IMR-90 (cell line): ENCODE results near the gene DCAF5. TPM values are rescaled to one million over a fixed set of nuclear protein-coding genes. Genes with fewer than 3 reads are reported as not detected.

Source experiments
- ATAC-seq: fragments of 200-7000 bp; cut with Tn5 transposase; 2 replicates; pipeline ENCODE4 v1.9.1; 2020; ENCODE audit warnings: low read depth, mild to moderate bottlenecking, moderate library complexity
- BruUV-seq: library from RNA; stranded (reverse); fragments of 400-500 nt; replicated peaks from 2 replicates; lab custom pipeline; 2021; lab: Mats Ljungman, UMichigan
- CTCF ChIA-PET: fragments of 300-600 bp; formaldehyde crosslinking; extraction: SDS; loops from one replicate; lab custom pipeline; 2021; ENCODE audit warnings: antibody characterized with exemption; lab: Yijun Ruan, JAX
- POLR2A ChIA-PET: fragments of 300-600 bp; sonication (Branson Sonifier 250); formaldehyde crosslinking; loops from one replicate; lab custom pipeline; 2022; ENCODE audit warnings: antibody characterized with exemption; ENCODE audit not compliant: unreplicated experiment; lab: Charles Lee
- DNase-seq: peaks from one replicate; pipeline ENCODE4 v3.0.0; 2013
- H2AFZ ChIP-seq: replicated peaks from 2 replicates; pipeline ENCODE3; 2013; ENCODE audit warnings: low read length, mild to moderate bottlenecking; ENCODE audit not compliant: poor library complexity
- H2AK5ac ChIP-seq: 2 replicates; pipeline ENCODE4 v1.6.1; 2013; ENCODE audit warnings: low read depth, low read length, inconsistent platforms
- H2AK9ac ChIP-seq: replicated peaks from 2 replicates; pipeline ENCODE3; 2013; ENCODE audit warnings: mild to moderate bottlenecking, low read depth, low read length, moderate library complexity; ENCODE audit not compliant: poor library complexity
- H2BK120ac ChIP-seq: 2 replicates; pipeline ENCODE4 v1.6.1; 2013; ENCODE audit warnings: low read depth, low read length, inconsistent platforms
- H2BK15ac ChIP-seq: 3 replicates; pipeline ENCODE4 v1.6.1; 2013; ENCODE audit warnings: low read depth, low read length, inconsistent platforms
- H2BK20ac ChIP-seq: 2 replicates; pipeline ENCODE4 v1.6.1; 2013; ENCODE audit warnings: low read depth, mild to moderate bottlenecking, inconsistent platforms, low read length, moderate library complexity
- H2BK5ac ChIP-seq: 2 replicates; pipeline ENCODE4 v1.6.1; 2013; ENCODE audit warnings: mild to moderate bottlenecking, low read depth, low read length, inconsistent platforms; ENCODE audit not compliant: poor library complexity, severe bottlenecking
- H3K14ac ChIP-seq: replicated peaks from 2 replicates; pipeline ENCODE4 v1.6.1; 2013; ENCODE audit warnings: low read depth, low read length, inconsistent platforms
- H3K18ac ChIP-seq: 2 replicates; pipeline ENCODE4 v1.6.1; 2013; ENCODE audit warnings: low read depth, low read length, control low read depth
- H3K23ac ChIP-seq: 2 replicates; pipeline ENCODE4 v1.6.1; 2013; ENCODE audit warnings: low read depth, low read length, inconsistent platforms
- H3K27ac ChIP-seq: 2 replicates; pipeline ENCODE4 v1.5.1; 2013; ENCODE audit warnings: mild to moderate bottlenecking, control low read depth, low read length; ENCODE audit not compliant: insufficient read depth
- H3K27me3 ChIP-seq: 2 replicates; pipeline ENCODE4 v1.6.1; 2013; ENCODE audit warnings: low read length; ENCODE audit not compliant: control insufficient read depth, insufficient read depth
- H3K36me3 ChIP-seq: 2 replicates; pipeline ENCODE4 v1.6.1; 2013; ENCODE audit warnings: low read length, mixed read lengths; ENCODE audit not compliant: control insufficient read depth, insufficient read depth
- H3K4ac ChIP-seq: 2 replicates; pipeline ENCODE4 v1.6.1; 2013; ENCODE audit warnings: low read depth, low read length, inconsistent platforms
- H3K4me1 ChIP-seq: 2 replicates; pipeline ENCODE4 v1.6.1; 2013; ENCODE audit warnings: low read length, mixed read lengths; ENCODE audit not compliant: control insufficient read depth, insufficient read depth
- H3K4me2 ChIP-seq: 2 replicates; pipeline ENCODE4 v1.6.1; 2013; ENCODE audit warnings: low read depth, mild to moderate bottlenecking, control low read depth, low read length, moderate library complexity
- H3K4me3 ChIP-seq: 2 replicates; pipeline ENCODE4 v1.5.1; 2013; ENCODE audit warnings: low read depth, mild to moderate bottlenecking, control low read depth, low read length, moderate library complexity; ENCODE audit not compliant: insufficient read depth
- H3K56ac ChIP-seq: 2 replicates; pipeline ENCODE4 v1.6.1; 2013; ENCODE audit warnings: low read length, inconsistent platforms; ENCODE audit not compliant: insufficient read depth; ENCODE audit errors: extremely low read depth
- H3K79me1 ChIP-seq, 2 experiments: 2 replicates each; pipeline ENCODE4 v1.6.1; 2013; ENCODE audit warnings: low read length in 2 of 2, inconsistent platforms in 1 of 2, low read depth in 1 of 2
- H3K9ac ChIP-seq: 2 replicates; pipeline ENCODE4 v1.6.1; 2013; ENCODE audit warnings: low read depth, low read length, control low read depth
- H3K9me1 ChIP-seq: 2 replicates; pipeline ENCODE4 v1.6.1; 2013; ENCODE audit warnings: low read length, inconsistent platforms; ENCODE audit not compliant: insufficient read depth
- H3K9me3 ChIP-seq: 2 replicates; pipeline ENCODE4 v1.6.1; 2013; ENCODE audit warnings: low read length; ENCODE audit not compliant: control insufficient read depth, insufficient read depth
- H4K20me1 ChIP-seq: 2 replicates; pipeline ENCODE4 v1.6.1; 2013; ENCODE audit warnings: low read length, inconsistent platforms; ENCODE audit not compliant: insufficient read depth
- H4K5ac ChIP-seq: 2 replicates; pipeline ENCODE4 v1.6.1; 2013; ENCODE audit warnings: mild to moderate bottlenecking, low read depth, low read length, control low read depth
- H4K8ac ChIP-seq, 2 experiments: 2 replicates each; pipeline ENCODE4 v1.6.1; 2013; ENCODE audit warnings: low read depth in 2 of 2, low read length in 2 of 2, control low read depth in 1 of 2, inconsistent platforms in 1 of 2
- H4K91ac ChIP-seq: 2 replicates; pipeline ENCODE4 v1.6.1; 2013; ENCODE audit warnings: low read depth, low read length, inconsistent platforms; ENCODE audit not compliant: insufficient read depth
- BHLHE40 ChIP-seq: fragments of 150-350 bp; IDR thresholded peaks from 2 replicates; pipeline ENCODE4 v1.6.1; 2016; ENCODE audit warnings: mild to moderate bottlenecking, low read depth, low read length
- CEBPB ChIP-seq: IDR thresholded peaks from 2 replicates; pipeline ENCODE4 v1.6.1; 2012; ENCODE audit warnings: low read depth, low read length, improper control_type of control experiment
- CHD1 ChIP-seq: IDR thresholded peaks from 2 replicates; pipeline ENCODE4 v1.6.1; 2012; ENCODE audit warnings: low read depth, low read length, improper control_type of control experiment
- CTCF ChIP-seq: conservative IDR thresholded peaks from 2 replicates; pipeline ENCODE4 v1.5.1; 2012; ENCODE audit warnings: mild to moderate bottlenecking, low read depth, low read length, improper control_type of control experiment
- FOS ChIP-seq: fragments of 150-350 bp; IDR thresholded peaks from 2 replicates; pipeline ENCODE4 v1.6.1; 2016; ENCODE audit warnings: low read depth, low read length
- MAFK ChIP-seq: IDR thresholded peaks from 2 replicates; pipeline ENCODE4 v1.6.1; 2012; ENCODE audit warnings: low read depth, low read length, improper control_type of control experiment
- MAZ ChIP-seq: IDR thresholded peaks from 2 replicates; pipeline ENCODE4 v1.6.1; 2012; ENCODE audit warnings: low read depth, mild to moderate bottlenecking, low read length, improper control_type of control experiment, moderate library complexity, borderline replicate concordance
- MXI1 ChIP-seq: IDR thresholded peaks from 2 replicates; pipeline ENCODE4 v1.6.1; 2012; ENCODE audit warnings: low read depth, mild to moderate bottlenecking, low read length, moderate library complexity, borderline replicate concordance
- NFE2L2 ChIP-seq: fragments of 150-350 bp; IDR thresholded peaks from 2 replicates; pipeline ENCODE4 v1.6.1; 2016; ENCODE audit warnings: low read depth, mild to moderate bottlenecking, low read length
- POLR2A ChIP-seq: IDR thresholded peaks from 2 replicates; pipeline ENCODE4 v1.6.1; 2012; ENCODE audit warnings: mild to moderate bottlenecking, low read depth, low read length
- RAD21 ChIP-seq: IDR thresholded peaks from 2 replicates; pipeline ENCODE4 v1.6.1; 2012; ENCODE audit warnings: low read length, improper control_type of control experiment
- RCOR1 ChIP-seq: IDR thresholded peaks from 2 replicates; pipeline ENCODE4 v1.6.1; 2012; ENCODE audit warnings: mild to moderate bottlenecking, low read length, improper control_type of control experiment; ENCODE audit not compliant: insufficient replicate concordance
- RFX5 ChIP-seq: IDR thresholded peaks from 2 replicates; pipeline ENCODE4 v1.8.0; 2012; ENCODE audit warnings: low read depth, mild to moderate bottlenecking, low read length, moderate library complexity
- WGBS, 2 experiments: methylation state at CpG; one replicate each; pipeline versions ENCODE4 v1.1.5 to v1.1.7; 2013; ENCODE audit warnings: missing lambda C conversion rate in 2 of 2; ENCODE audit not compliant: insufficient read length in 1 of 2; ENCODE audit errors: extremely low coverage in 2 of 2; 5-methylcytosine and 5-hydroxymethylcytosine counted together
- dilution Hi-C: fragments of 300-500 bp; cut with HindIII; formaldehyde crosslinking; loops from one replicate; pipeline ENCODE4 v1.14.3; 2018; ENCODE audit warnings: low sequenced_read_pairs; ENCODE audit not compliant: unreplicated experiment
- in situ Hi-C: fragments of 300-500 bp; cut with MboI; formaldehyde crosslinking; loops from 3 replicates; pipeline ENCODE4 v1.14.3; 2019; ENCODE audit warnings: low sequenced_read_pairs, inconsistent platforms, mixed read lengths
- intact Hi-C: fragments of 100-400 bp; cut with micrococcal nuclease; formaldehyde crosslinking; loops from 2 replicates; pipeline ENCODE4 v1.10.0; 2022
- polyA plus RNA-seq, 3 experiments: library from polyadenylated mRNA; depleted of rRNA; stranded (reverse); fragments of >200 nt; gene quantifications; 2 replicates each; pipeline ENCODE4 v1.2.3, GENCODE V29; 2012; ENCODE audit warnings: low replicate concordance in 1 of 3
- total RNA-seq: library from RNA; depleted of rRNA; stranded (reverse); fragments of >200 nt; gene quantifications from 2 replicates; pipeline ENCODE4 v1.2.3, GENCODE V29; 2012
- TF ChIP-seq, protein P1 (sequence below): fragments of 150-350 bp; IDR thresholded peaks from 2 replicates; pipeline ENCODE4 v1.6.1; 2016; ENCODE audit warnings: low read depth, mild to moderate bottlenecking, low read length, moderate library complexity, borderline replicate concordance
- TF ChIP-seq, protein P2 (sequence below): fragments of 150-350 bp; IDR thresholded peaks from 2 replicates; pipeline ENCODE4 v1.6.1; 2017; ENCODE audit warnings: mild to moderate bottlenecking, antibody characterized with exemption, low read length, low read depth

Gene DCAF5
- total and polyA plus RNA-seq, 2 of the 4 experiments (the other 2 are of a cell fraction): 17.6 to 30.4 TPM

DNA sequence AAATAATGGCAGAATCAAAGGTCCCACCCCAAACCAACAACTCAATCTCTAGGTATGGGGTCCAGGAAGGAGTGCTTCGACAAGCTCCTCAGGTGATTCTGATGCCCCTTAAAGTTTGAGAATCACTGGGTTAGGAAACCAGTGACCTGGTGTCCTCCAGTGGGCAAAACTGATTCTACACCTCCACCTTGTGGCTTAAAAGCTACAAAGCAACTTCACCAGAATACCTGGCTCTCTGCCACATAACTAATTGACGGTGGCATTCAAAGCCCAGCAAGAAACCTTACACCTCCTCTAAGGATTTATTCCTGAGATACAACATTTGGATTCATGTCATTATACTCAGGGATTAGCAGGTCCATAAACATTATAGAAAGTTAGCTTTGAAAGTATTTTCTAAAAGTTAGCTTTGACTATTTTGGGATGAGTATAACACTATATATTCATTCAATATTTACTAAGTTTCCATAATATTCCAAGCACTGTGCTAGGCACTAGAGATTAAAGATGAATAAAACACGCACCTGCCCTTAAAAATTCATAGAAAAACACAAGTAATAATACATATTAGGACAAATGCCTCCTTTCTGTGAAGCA lies 45.4 kb downstream of the DCAF5 start:
- Histone ChIP-seq H4K91ac (no peak overlapping the region), H4K20me1 (peaks cover 9% of the 10 kb centered on the region; the same call in 1 of the 2 replicates), H3K4me2 (no peak overlapping the region), H3K27me3 (no peaks in the 10 kb centered on the region), H3K4ac (no peak overlapping the region), H2BK5ac (no peak overlapping the region), H3K36me3 (peaks cover 5% of the 10 kb centered on the region), H2AFZ (no peak overlapping the region), H2BK15ac (no peak overlapping the region; the same call in 2 of the 3 replicates), H3K4me3 (no peak overlapping the region), H3K9me1 (no peaks in the 10 kb centered on the region), H3K14ac (no peak overlapping the region), H3K9me3 (no peaks in the 10 kb centered on the region), H2BK20ac (no peak overlapping the region), H2BK120ac (no peak overlapping the region), H4K8ac (no peak overlapping the region), H3K23ac (no peak overlapping the region), H2AK9ac (no peak overlapping the region), H2AK5ac (no peak overlapping the region), H3K4me1 (0 out of 2 replicates have a peak, but pooled peaks cover 2% of the 10 kb centered on the region), H3K27ac (no peak overlapping the region), H3K18ac (no peak overlapping the region), H4K5ac (no peak overlapping the region), H3K79me1 (peaks cover 11 to 18% of the 10 kb centered on the region in 2 experiments), H3K9ac (no peak overlapping the region), H3K56ac (no peak overlapping the region)
- no CpG with 5 or more reads among the region's 3 CpGs for WGBS, 2 experiments
- dilution Hi-C loops (no loop called here), in situ Hi-C loops (loop anchor here (10.0 to 25.0 kb wide), 2 partner anchors 243 to 1220 kb away; no protein-coding TSS in a partner anchor), intact Hi-C loops (loop anchor here (1.0 kb wide), 2 partner anchors 196 to 244 kb away; no protein-coding TSS in a partner anchor)
- ATAC-seq: peak; percentile 67
- CTCF ChIA-PET: interaction anchor here (0.6 to 2.6 kb wide), 9 partner anchors 11 to 245 kb away, joined by 3 to 9 read pairs (median 4); no protein-coding TSS in a partner anchor
- peak; percentile 71 for DNase-seq
- no TSS peak for BruUV-seq
- POLR2A ChIA-PET: interaction anchor here (0.8 to 1.2 kb wide), 2 partner anchors 130 to 148 kb away, joined by 3 read pairs; no protein-coding TSS in a partner anchor
- TF ChIP-seq MAZ: no peak
- TF ChIP-seq, protein P1, sequence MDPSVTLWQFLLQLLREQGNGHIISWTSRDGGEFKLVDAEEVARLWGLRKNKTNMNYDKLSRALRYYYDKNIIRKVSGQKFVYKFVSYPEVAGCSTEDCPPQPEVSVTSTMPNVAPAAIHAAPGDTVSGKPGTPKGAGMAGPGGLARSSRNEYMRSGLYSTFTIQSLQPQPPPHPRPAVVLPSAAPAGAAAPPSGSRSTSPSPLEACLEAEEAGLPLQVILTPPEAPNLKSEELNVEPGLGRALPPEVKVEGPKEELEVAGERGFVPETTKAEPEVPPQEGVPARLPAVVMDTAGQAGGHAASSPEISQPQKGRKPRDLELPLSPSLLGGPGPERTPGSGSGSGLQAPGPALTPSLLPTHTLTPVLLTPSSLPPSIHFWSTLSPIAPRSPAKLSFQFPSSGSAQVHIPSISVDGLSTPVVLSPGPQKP: no peak
- TF ChIP-seq MAFK: no peak
- no peak for TF ChIP-seq NFE2L2
- no peak for TF ChIP-seq CEBPB
- no peak for TF ChIP-seq MXI1
- TF ChIP-seq RAD21: peak; percentile 94
- TF ChIP-seq, protein P2, sequence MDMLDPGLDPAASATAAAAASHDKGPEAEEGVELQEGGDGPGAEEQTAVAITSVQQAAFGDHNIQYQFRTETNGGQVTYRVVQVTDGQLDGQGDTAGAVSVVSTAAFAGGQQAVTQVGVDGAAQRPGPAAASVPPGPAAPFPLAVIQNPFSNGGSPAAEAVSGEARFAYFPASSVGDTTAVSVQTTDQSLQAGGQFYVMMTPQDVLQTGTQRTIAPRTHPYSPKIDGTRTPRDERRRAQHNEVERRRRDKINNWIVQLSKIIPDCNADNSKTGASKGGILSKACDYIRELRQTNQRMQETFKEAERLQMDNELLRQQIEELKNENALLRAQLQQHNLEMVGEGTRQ: no peak
- peak; percentile 84 for TF ChIP-seq CTCF
- TF ChIP-seq FOS: no peak
- TF ChIP-seq BHLHE40: no peak
- TF ChIP-seq RCOR1: no peak
- TF ChIP-seq CHD1: no peak
- no peak for TF ChIP-seq POLR2A
- no peak for TF ChIP-seq RFX5
